ENCODE results near the gene KRT24. TPM values are rescaled to one million over a fixed set of nuclear protein-coding genes. Genes with fewer than 3 reads are reported as not detected.

The KRT24 gene
- total RNA-seq, 2 experiments from 2014 or later = not detected

DNA sequence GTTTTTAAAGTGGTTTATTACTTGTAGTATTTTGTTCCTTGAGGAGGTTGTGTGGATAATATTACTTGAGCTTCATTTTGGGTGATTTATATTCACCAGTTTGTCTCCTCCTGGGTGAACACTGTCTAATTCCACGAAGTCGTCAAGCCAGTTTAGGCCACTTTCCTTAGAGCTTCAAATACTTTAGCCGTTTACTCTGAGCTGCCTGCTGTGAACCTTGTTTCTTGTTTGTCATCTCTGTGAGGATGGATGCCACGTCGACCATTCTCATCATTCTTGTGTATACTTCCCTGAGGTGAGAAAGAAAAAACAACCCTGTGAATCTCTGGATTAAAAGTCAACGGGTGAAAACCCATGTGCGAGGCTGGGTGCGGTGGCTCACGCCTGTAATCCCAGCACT lies 9.0 kb downstream of the KRT24 start:
- H3K27ac Mint-ChIP-seq = no peak overlapping the region
- no peak overlapping the region for H3K4me3 Mint-ChIP-seq
- no peaks in the 10 kb centered on the region for H3K36me3 Mint-ChIP-seq (ENCODE audit: low read depth)
- DNase-seq (no peak), ATAC-seq (no peak)
- H3K9me3 Mint-ChIP-seq (ENCODE audit: low read depth) = no peaks in the 10 kb centered on the region
- CTCF ChIA-PET = interaction anchor here (1.1 kb wide), 1 partner anchor 44 kb away, joined by 3 read pairs; no protein-coding TSS in a partner anchor
- no peaks in the 10 kb centered on the region for H3K4me1 Mint-ChIP-seq
- H3K27me3 Mint-ChIP-seq = peaks cover 8% of the 10 kb centered on the region
- POLR2A ChIA-PET = interaction anchor here (0.6 kb wide), 1 partner anchor 34 kb away, joined by 4 read pairs; no protein-coding TSS in a partner anchor
- intact Hi-C loops (cut with DNase I, micrococcal nuclease) = no loop called here

DNA sequence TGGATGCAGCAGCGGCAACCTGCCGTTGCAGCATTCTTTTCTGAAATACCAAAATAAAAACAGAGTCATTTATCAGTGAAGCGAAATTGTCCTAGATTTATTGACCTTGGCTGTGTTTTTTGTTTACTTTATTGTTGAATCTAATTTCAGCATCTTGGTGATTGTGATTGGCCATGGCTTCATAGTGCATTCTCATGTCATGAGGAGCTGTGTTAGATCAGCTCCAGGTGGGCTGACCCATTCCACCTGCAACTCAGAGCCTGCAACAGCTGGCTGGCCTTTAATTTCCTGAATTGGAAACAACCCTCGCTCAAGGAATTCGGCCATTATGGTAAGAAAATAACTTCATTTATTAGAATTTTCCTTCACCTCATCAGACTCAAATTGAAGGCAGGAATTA lies 16.4 kb downstream of the KRT24 start:
- CTCF ChIA-PET = interaction anchor here (0.6 to 0.7 kb wide), 2 partner anchors 732 to 1066 kb away, joined by 3 to 4 read pairs; no protein-coding TSS in a partner anchor
- Mint-ChIP-seq H3K27me3 (peaks cover 4% of the 10 kb centered on the region), H3K4me1 (no peaks in the 10 kb centered on the region), H3K36me3 (ENCODE audit: low read depth) (no peaks in the 10 kb centered on the region), H3K4me3 (no peak overlapping the region), H3K9me3 (ENCODE audit: low read depth) (no peaks in the 10 kb centered on the region), H3K27ac (no peak overlapping the region)
- no peak for ATAC-seq
- no peak for DNase-seq
- POLR2A ChIA-PET = no interaction called here
- intact Hi-C loops (cut with DNase I, micrococcal nuclease) = loop anchor here in 1 of 2 experiments (5.0 kb wide), 1 partner anchor 750 kb away; no protein-coding TSS in a partner anchor

DNA sequence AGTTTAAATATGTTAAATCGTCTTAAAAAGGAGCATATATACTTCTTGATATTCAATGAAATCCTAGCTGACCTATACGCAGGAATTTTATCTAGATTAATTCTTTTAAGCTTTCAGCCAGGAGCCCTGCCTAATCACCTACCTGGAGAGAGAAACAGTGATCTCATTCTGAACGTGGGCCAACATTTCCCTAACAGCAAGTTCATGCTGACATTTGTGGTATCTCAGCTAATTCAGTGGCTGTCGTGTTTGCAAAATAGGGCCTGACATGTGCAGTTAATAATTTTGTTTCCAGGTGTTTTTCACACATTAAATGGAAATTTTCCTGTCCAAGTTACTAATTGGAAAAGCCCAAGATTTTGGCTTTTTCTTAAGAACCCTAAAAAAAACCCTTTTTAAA lies 17.4 kb downstream of the KRT24 start:
- Mint-ChIP-seq H3K4me1 (no peaks in the 10 kb centered on the region), H3K9me3 (ENCODE audit: low read depth) (no peaks in the 10 kb centered on the region), H3K27me3 (peaks cover 8% of the 10 kb centered on the region), H3K36me3 (ENCODE audit: low read depth) (no peaks in the 10 kb centered on the region), H3K27ac (no peak overlapping the region), H3K4me3 (no peak overlapping the region)
- no peak for DNase-seq
- ATAC-seq = no peak
- POLR2A ChIA-PET = no interaction called here
- CTCF ChIA-PET = no interaction called here
- intact Hi-C loops (cut with DNase I, micrococcal nuclease) = loop anchor here in 1 of 2 experiments (5.0 kb wide), 1 partner anchor 749 kb away; no protein-coding TSS in a partner anchor

DNA sequence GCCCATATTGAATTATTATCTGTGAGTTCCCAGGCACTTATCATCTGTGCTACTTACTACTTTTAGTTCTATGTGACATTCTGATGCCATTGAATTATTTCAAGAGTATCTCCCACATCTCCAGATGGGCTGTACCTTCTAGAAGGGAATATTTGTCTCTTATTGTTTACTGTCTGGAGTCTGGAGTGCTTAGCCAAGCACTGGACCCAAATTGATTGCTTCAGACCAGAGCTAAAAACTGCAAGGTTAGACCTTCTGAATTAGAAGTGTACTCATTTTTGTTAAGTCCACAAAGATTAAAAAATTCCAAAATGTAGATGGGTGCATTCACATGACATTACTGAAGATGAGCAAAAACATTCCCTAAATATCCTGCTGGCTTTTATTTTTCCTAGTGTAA lies 22.6 kb downstream of the KRT24 start:
- ATAC-seq (no peak), DNase-seq (no peak)
- H3K36me3 Mint-ChIP-seq (ENCODE audit: low read depth) = no peaks in the 10 kb centered on the region
- intact Hi-C loops (cut with DNase I, micrococcal nuclease) = no loop called here
- peaks cover 8% of the 10 kb centered on the region for H3K4me1 Mint-ChIP-seq
- H3K4me3 Mint-ChIP-seq = no peak overlapping the region
- POLR2A ChIA-PET = no interaction called here
- H3K27me3 Mint-ChIP-seq = peaks cover 24% of the 10 kb centered on the region
- H3K9me3 Mint-ChIP-seq (ENCODE audit: low read depth) = no peaks in the 10 kb centered on the region
- H3K27ac Mint-ChIP-seq = no peak overlapping the region
- CTCF ChIA-PET = interaction anchor here (1.0 kb wide), 1 partner anchor 20 kb away, joined by 3 read pairs; no protein-coding TSS in a partner anchor

DNA sequence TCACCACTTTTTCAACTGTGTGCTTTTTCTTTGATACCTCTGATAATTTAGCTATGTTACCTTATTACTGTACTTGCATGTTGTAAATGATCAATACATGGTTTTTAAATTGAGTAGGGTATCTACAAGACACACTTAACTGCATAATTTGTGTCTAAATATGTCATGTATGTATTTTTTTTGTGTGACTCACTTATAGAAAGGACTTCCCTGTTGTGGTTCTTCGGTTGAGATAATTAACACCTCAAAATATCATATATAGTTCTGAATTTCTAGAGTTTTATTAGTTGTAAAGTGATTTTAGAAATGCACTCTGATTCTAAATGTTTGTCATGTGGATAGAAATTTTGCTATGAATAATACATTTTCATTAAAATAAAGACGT lies 24.0 kb downstream of the KRT24 start:
- ATAC-seq (no peak), DNase-seq (no peak)
- H3K9me3 Mint-ChIP-seq (ENCODE audit: low read depth) = no peaks in the 10 kb centered on the region
- H3K4me3 Mint-ChIP-seq = no peak overlapping the region
- POLR2A ChIA-PET = no interaction called here
- CTCF ChIA-PET = interaction anchor here (0.7 to 1.0 kb wide), 2 partner anchors 11 to 321 kb away, joined by 3 read pairs; no protein-coding TSS in a partner anchor
- H3K4me1 Mint-ChIP-seq = peaks cover 8% of the 10 kb centered on the region
- no peaks in the 10 kb centered on the region for H3K36me3 Mint-ChIP-seq (ENCODE audit: low read depth)
- H3K27ac Mint-ChIP-seq = no peak overlapping the region
- peaks cover 29% of the 10 kb centered on the region for H3K27me3 Mint-ChIP-seq
- intact Hi-C loops (cut with DNase I, micrococcal nuclease) = no loop called here

DNA sequence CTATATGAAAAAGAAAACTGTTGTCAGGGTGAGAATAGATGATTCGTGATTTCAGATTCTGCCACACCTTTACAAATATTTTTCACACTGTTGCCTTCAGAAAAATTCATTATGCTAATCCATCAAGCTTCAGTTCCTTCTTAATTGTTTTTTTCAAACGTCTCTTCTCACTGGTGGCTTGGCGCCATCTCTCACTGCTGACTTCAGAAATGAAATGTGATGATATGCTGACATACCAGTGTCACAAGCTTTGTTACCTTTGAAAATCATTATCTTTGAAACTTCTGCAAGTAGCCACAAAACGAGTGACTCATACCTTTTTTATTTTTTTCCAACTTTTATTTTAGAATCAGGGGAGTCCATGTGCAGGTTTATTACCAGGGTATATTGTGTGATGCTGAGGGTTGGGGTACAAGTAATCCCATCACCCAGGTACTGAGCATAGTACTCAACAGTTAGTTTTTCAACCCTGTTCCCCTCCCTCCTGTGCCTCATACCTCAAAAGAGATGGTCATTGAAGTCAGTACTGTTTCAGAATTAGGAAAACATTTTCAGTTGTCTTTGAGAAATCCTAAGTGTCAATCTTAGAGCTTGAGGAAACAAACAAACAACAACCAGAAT lies 24.5 kb downstream of the KRT24 start:
- H3K27ac Mint-ChIP-seq = no peak overlapping the region
- intact Hi-C loops (cut with DNase I, micrococcal nuclease) = no loop called here
- no peak overlapping the region for H3K4me3 Mint-ChIP-seq
- H3K4me1 Mint-ChIP-seq = peaks cover 8% of the 10 kb centered on the region
- no peaks in the 10 kb centered on the region for H3K36me3 Mint-ChIP-seq (ENCODE audit: low read depth)
- peaks cover 33% of the 10 kb centered on the region for H3K27me3 Mint-ChIP-seq
- POLR2A ChIA-PET = interaction anchor here (0.6 kb wide), 1 partner anchor 32 kb away, joined by 6 read pairs; the partner anchor contains the start of gene SMARCE1
- CTCF ChIA-PET = interaction anchor here (0.7 to 1.0 kb wide), 2 partner anchors 11 to 321 kb away, joined by 3 read pairs; no protein-coding TSS in a partner anchor
- ATAC-seq (peak; percentile 23), DNase-seq (no peak)
- H3K9me3 Mint-ChIP-seq (ENCODE audit: low read depth) = no peaks in the 10 kb centered on the region

DNA sequence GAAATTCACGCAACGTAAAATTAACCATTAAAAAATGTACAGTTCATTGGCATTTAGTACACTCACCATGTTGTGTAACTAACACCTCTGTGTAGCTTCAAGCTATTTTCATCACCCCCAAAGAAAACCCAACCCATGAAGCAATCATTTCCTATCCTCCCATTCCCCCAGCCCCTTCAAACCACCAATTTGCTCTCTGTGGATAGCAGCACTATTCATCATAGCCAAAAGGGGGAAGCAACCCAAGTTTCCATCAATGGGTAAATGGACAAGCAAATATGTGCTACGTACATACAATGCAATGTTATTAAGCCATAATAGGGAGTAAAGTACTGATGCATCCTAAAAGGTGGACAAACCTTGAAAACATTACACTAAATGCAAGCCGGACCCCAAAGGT lies 27.6 kb downstream of the KRT24 start:
- Mint-ChIP-seq H3K27ac (no peak overlapping the region), H3K36me3 (ENCODE audit: low read depth) (no peaks in the 10 kb centered on the region), H3K27me3 (peaks cover 24% of the 10 kb centered on the region), H3K4me1 (peaks cover 8% of the 10 kb centered on the region), H3K4me3 (no peak overlapping the region), H3K9me3 (ENCODE audit: low read depth) (no peaks in the 10 kb centered on the region)
- ATAC-seq = no peak
- no peak for DNase-seq
- intact Hi-C loops (cut with DNase I, micrococcal nuclease) = no loop called here
- CTCF ChIA-PET = no interaction called here
- POLR2A ChIA-PET = interaction anchor here (0.6 kb wide), 1 partner anchor 16 kb away, joined by 11 read pairs; no protein-coding TSS in a partner anchor

DNA sequence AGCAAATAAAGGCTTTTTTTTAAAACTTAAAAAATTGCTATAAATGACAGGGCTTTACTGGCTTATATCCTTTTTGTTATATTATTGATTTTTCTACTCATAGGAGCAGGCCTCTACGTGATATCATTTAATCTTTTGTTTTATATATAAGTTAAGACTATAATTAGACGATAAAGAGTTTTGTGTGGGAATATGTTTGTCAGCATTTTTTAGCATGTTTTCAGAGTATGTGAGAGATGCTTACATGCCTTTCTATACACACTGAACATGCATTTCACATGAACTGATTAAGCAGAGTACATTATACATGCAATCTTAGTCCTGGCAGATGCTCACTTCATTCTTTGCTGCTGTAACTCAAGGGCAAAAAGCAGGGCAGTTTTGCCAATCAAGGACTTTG lies 30.9 kb downstream of the KRT24 start:
- Mint-ChIP-seq H3K36me3 (ENCODE audit: low read depth) (no peaks in the 10 kb centered on the region), H3K4me3 (no peak overlapping the region), H3K27me3 (peaks cover 18% of the 10 kb centered on the region), H3K9me3 (ENCODE audit: low read depth) (no peaks in the 10 kb centered on the region), H3K4me1 (no peaks in the 10 kb centered on the region), H3K27ac (no peak overlapping the region)
- intact Hi-C loops (cut with DNase I, micrococcal nuclease) = no loop called here
- DNase-seq = no peak
- POLR2A ChIA-PET = no interaction called here
- CTCF ChIA-PET = interaction anchor here (0.6 to 1.5 kb wide), 3 partner anchors 10 to 108 kb away, joined by 3 to 4 read pairs (median 3); no protein-coding TSS in a partner anchor
- ATAC-seq = no peak

DNA sequence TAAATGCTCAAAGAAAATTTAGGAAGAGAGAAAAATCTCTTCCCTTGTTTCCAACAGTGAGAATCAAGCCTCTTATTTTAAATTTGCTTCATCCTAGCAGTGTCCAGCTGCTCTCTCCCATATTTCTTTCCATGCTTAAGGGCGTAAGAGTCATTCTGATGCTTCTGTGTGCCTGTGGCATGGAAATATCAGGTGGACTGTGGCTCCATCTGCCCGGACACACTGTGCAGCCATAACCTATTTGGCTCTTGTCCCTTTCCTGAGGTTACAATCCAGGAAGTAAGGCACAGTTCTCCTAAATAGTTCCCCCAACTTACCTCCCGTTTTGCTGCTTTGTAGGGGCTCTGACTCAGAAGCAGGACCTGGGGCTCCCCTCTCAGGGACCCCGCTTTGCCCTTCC lies 32.3 kb downstream of the KRT24 start:
- ATAC-seq = no peak
- Mint-ChIP-seq H3K27ac (no peak overlapping the region), H3K4me3 (no peak overlapping the region), H3K4me1 (no peaks in the 10 kb centered on the region), H3K9me3 (ENCODE audit: low read depth) (no peaks in the 10 kb centered on the region), H3K36me3 (ENCODE audit: low read depth) (no peaks in the 10 kb centered on the region), H3K27me3 (peaks cover 15% of the 10 kb centered on the region)
- ChIA-PET CTCF (no interaction called here), POLR2A (no interaction called here)
- intact Hi-C loops (cut with DNase I, micrococcal nuclease) = no loop called here
- no peak for DNase-seq

DNA sequence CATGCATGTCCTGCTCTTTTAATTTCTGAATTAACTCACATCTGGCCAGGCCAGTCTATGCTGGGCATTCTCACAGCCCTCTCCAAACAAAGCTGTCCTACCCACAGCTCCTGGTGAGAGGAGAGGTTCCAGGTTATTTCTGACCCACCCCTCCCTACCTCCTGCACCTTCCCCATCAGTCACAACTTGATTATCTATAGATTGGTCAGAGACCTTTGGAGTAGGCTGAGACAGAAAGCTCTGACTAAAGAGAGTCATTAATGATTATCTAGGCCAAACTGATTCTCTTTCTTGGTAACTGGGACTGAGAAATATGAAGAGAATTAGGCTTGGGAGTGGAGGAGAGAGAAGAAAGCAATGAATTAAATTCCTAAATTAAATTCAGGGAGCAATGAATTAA lies 37.2 kb downstream of the KRT24 start:
- intact Hi-C loops (cut with DNase I, micrococcal nuclease) = no loop called here
- H3K4me1 Mint-ChIP-seq = peaks cover 5% of the 10 kb centered on the region
- H3K4me3 Mint-ChIP-seq = no peak overlapping the region
- H3K36me3 Mint-ChIP-seq (ENCODE audit: low read depth) = no peaks in the 10 kb centered on the region
- H3K27me3 Mint-ChIP-seq = peaks cover 25% of the 10 kb centered on the region
- no peak for ATAC-seq
- CTCF ChIA-PET = interaction anchor here (0.6 kb wide), 3 partner anchors 14 to 51 kb away, joined by 3 read pairs; no protein-coding TSS in a partner anchor
- POLR2A ChIA-PET = no interaction called here
- no peaks in the 10 kb centered on the region for H3K9me3 Mint-ChIP-seq (ENCODE audit: low read depth)
- no peak overlapping the region for H3K27ac Mint-ChIP-seq
- no peak for DNase-seq

DNA sequence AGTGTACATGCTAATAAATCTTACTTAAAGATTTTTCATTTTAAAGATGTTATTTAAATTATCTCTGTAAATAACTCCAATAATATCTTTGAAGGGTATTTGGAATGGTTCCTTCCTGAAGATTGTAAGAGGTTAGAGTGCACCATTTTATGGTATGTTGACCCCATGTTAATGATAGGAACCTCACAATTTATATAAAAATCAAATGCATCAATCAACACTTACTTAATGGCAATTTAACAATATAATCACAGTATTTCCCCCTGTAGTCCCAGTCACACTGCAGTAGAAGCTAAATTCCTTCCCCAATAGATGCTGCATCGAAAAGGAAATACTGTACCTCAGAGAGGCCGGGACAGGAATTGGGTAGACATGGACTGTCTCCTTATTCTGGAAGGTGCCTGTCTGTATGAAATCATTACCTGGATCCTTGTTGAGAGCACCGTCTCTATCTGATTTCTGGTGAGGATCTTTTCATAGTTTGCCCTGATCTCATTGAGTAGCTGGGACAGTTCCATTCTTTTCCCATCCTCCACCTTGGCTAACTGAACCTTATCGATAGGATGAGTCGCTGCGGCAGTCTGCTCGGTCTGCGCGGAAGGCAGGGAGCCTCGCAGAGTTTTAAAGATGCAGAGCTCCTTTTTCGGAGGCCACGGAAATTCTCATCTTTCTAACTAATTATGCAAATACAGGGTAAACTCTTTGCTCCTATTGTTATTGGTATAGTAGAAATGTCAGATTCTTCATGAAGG lies 38.8 kb downstream of the KRT24 start, which contains the start of gene KRT222:
Gene KRT222 (minus strand): TSS at position 596 of the 752 bp plus-strand sequence. CDS start 78 bp downstream, at position 518.
- CTCF ChIA-PET = interaction anchor here (0.7 to 1.5 kb wide), 2 partner anchors 9 to 447 kb away, joined by 3 read pairs; no protein-coding TSS in a partner anchor

More for the DNA sequence above, 38.8 kb downstream of the KRT24 start, which contains the start of gene KRT222:
- Mint-ChIP-seq H3K27me3 (peaks cover 25% of the 10 kb centered on the region), H3K9me3 (ENCODE audit: low read depth) (no peaks in the 10 kb centered on the region), H3K27ac (no peak within 1 kb of the TSS), H3K4me1 (peaks cover 9% of the 10 kb centered on the region), H3K4me3 (peak within 1 kb of the TSS; percentile 54), H3K36me3 (ENCODE audit: low read depth) (no peaks in the 10 kb centered on the region)
- DNase-seq (no peak), ATAC-seq (no peak)
- POLR2A ChIA-PET = no interaction called here
- intact Hi-C loops (cut with DNase I, micrococcal nuclease) = no loop called here

Measured in activated CD4-positive, alpha-beta T cell treated with anti-CD3 and anti-CD28 coated beads for 36 hours (primary cell).